22Rv1 (cell line): Measurements from ENCODE around the gene SLC13A4.

Experiments used
- ZFX ChIP-seq: fragments of 450-650 bp; IDR thresholded peaks from 2 replicates; pipeline ENCODE4 v1.6.1; 2017; ENCODE audit warnings: antibody characterized with exemption, borderline replicate concordance
- TF ChIP-seq, protein P1 (sequence below): fragments of 450-650 bp; IDR thresholded peaks from 2 replicates; pipeline ENCODE4 v1.5.1; 2017; ENCODE audit warnings: mild to moderate bottlenecking

DNA sequence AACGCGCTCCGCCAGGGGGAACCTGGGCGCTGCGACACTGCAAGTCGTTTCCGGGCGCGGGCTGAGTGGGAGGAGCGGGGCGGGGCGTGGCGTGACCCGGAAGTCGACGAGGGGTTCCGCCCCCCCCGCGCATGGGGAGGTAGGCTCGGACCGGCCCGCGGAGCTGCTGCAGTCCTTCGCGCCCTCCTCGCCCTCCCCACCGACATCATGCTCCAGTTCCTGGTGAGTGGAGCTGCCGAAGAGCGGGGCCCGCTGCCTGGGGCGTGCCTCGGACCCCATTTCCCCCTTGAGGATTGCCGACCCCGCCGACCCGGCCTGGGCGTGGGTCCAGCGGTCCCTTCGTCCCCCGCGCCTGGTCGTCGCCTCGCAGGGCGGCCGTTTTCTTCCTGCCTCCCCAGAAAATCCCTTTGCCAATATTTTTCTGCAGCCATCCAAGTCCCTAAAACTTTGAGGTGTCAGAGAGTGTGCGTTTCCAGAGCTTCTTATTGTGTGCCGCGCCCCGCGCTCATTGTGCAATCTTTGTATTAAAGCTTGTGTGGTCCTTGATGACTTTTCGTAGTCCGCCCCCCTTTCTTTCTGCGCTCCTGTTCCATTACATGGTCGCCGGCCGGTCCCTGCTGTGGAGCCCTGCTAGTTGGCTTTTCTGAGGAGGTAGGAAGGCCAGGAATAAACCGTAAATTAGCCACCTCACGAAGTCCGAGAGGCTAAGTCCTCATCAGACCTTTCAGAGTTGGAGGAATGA, 65.4 kb downstream of the SLC13A4 start, which contains the start of gene STMP1:
- TF ChIP-seq, protein P1, sequence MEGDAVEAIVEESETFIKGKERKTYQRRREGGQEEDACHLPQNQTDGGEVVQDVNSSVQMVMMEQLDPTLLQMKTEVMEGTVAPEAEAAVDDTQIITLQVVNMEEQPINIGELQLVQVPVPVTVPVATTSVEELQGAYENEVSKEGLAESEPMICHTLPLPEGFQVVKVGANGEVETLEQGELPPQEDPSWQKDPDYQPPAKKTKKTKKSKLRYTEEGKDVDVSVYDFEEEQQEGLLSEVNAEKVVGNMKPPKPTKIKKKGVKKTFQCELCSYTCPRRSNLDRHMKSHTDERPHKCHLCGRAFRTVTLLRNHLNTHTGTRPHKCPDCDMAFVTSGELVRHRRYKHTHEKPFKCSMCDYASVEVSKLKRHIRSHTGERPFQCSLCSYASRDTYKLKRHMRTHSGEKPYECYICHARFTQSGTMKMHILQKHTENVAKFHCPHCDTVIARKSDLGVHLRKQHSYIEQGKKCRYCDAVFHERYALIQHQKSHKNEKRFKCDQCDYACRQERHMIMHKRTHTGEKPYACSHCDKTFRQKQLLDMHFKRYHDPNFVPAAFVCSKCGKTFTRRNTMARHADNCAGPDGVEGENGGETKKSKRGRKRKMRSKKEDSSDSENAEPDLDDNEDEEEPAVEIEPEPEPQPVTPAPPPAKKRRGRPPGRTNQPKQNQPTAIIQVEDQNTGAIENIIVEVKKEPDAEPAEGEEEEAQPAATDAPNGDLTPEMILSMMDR, result peak; percentile 84
- no peak for TF ChIP-seq ZFX
